Tibial nerve (tissue), 3 donors: ENCODE measurements around the gene H2BK1.

Experiments
- POLR2A ChIP-seq, 2 donors: fragments of 450-650 bp; IDR thresholded peaks; one replicate each; pipeline ENCODE4 v1.6.1; 2017; ENCODE audit warnings: antibody characterized with exemption in 2 of 2, mild to moderate bottlenecking in 2 of 2, moderate library complexity in 2 of 2
- TF ChIP-seq, protein P1 (sequence below), 5 experiments: fragments of 200-600 bp in 3 of 5; fragments of 450-650 bp in 2 of 5; sonication (generic) in 3 of 5; IDR thresholded peaks; one replicate each; pipeline ENCODE4 v1.5.1; 2016 to 2019; ENCODE audit warnings: antibody characterized with exemption in 5 of 5, mild to moderate bottlenecking in 3 of 5, moderate library complexity in 2 of 5

DNA sequence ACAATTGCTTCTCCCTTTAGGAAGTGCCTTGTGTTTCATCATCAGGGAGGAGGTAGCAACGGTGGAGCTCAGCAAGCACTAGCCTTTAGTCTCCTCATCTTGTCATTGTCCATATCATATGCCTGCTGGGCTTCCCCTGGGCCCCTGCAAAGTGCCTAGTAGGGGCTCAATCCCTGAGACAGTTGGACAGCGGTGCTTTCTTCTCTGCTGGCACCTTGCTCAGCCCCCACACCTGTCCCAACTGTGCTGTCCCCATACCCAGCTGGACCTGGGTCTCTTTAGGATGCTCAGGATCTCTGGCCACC, 32.7 kb upstream of the H2BK1 start:
- TF ChIP-seq, protein P1, sequence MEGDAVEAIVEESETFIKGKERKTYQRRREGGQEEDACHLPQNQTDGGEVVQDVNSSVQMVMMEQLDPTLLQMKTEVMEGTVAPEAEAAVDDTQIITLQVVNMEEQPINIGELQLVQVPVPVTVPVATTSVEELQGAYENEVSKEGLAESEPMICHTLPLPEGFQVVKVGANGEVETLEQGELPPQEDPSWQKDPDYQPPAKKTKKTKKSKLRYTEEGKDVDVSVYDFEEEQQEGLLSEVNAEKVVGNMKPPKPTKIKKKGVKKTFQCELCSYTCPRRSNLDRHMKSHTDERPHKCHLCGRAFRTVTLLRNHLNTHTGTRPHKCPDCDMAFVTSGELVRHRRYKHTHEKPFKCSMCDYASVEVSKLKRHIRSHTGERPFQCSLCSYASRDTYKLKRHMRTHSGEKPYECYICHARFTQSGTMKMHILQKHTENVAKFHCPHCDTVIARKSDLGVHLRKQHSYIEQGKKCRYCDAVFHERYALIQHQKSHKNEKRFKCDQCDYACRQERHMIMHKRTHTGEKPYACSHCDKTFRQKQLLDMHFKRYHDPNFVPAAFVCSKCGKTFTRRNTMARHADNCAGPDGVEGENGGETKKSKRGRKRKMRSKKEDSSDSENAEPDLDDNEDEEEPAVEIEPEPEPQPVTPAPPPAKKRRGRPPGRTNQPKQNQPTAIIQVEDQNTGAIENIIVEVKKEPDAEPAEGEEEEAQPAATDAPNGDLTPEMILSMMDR (IDR thresholded peaks at IDR 0.05): no peak
- no peak for TF ChIP-seq POLR2A (IDR thresholded peaks at IDR 0.05)
